ENCODE measurements around the gene BANF2. TPM values are rescaled to one million over a fixed set of nuclear protein-coding genes. Genes with fewer than 3 reads are reported as not detected.

The BANF2 gene
- total and polyA plus RNA-seq, 2 of the 4 experiments (the other 2 are of a cell fraction) = not detected

DNA sequence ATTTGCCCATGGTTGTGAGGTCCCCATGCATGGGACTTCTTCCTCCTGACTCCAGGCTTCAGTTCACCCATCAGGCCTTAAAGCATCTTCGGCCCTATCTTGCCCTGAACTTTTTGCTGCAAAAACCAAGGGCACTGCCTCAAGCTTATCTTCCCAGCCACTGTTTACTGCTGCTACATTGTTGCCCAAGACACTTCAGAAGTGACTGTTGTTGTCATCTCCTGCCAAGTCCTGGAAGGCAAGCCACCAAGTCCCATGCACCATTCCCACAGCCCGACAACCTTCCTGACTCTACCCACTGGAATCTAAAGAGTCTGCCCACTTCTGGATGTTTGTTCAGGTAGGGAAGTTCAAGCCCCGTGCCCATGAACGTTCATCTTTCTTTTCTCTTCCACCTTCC lies 12.4 kb downstream of the BANF2 start:
- CTCF ChIA-PET = interaction anchor here (1.0 kb wide), 1 partner anchor 186 kb away, joined by 3 read pairs; no protein-coding TSS in a partner anchor

More for the DNA sequence above, 12.4 kb downstream of the BANF2 start:
- Histone ChIP-seq H2BK5ac (ENCODE audit: low read depth, low read length, poor library complexity, severe bottlenecking) (peak overlapping the region; percentile 3), H2AK5ac (ENCODE audit: low read depth, low read length) (peak overlapping the region; percentile 68; the same call in 1 of the 2 replicates), H3K4me2 (ENCODE audit: low read depth, low read length) (no peak overlapping the region), H4K8ac (ENCODE audit: low read depth in 2 of 2, low read length in 2 of 2) (peak overlapping the region; percentile 8 to 42; a peak in 1 of 4 replicates), H2AFZ (replicated peaks; ENCODE audit: low read length, poor library complexity) (no peak overlapping the region), H3K27me3 (ENCODE audit: control insufficient read depth, insufficient read depth, low read length) (no peaks in the 10 kb centered on the region), H3K4me3 (ENCODE audit: insufficient read depth, low read depth, low read length) (no peak overlapping the region), H3K4ac (ENCODE audit: low read depth, low read length) (peak overlapping the region; percentile 54), H3K23ac (ENCODE audit: low read depth, low read length) (no peak overlapping the region), H2BK20ac (ENCODE audit: low read depth, low read length) (peak overlapping the region; percentile 82), H2AK9ac (replicated peaks; ENCODE audit: low read depth, low read length, poor library complexity) (no peak overlapping the region), H3K79me1 (ENCODE audit: low read depth in 1 of 2, low read length in 2 of 2) (no peaks in the 10 kb centered on the region), H4K20me1 (ENCODE audit: insufficient read depth, low read length) (no peaks in the 10 kb centered on the region), H3K4me1 (ENCODE audit: control insufficient read depth, insufficient read depth, low read length) (peaks cover 25% of the 10 kb centered on the region), H3K56ac (ENCODE audit: extremely low read depth, insufficient read depth, low read length) (no peak overlapping the region), H4K91ac (ENCODE audit: insufficient read depth, low read depth, low read length) (peak overlapping the region; percentile 60), H3K27ac (ENCODE audit: insufficient read depth, low read length) (no peak overlapping the region), H3K9ac (ENCODE audit: low read depth, low read length) (no peak overlapping the region), H2BK120ac (ENCODE audit: low read depth, low read length) (peak overlapping the region; percentile 50), H3K9me3 (ENCODE audit: control insufficient read depth, insufficient read depth, low read length) (no peaks in the 10 kb centered on the region), H4K5ac (ENCODE audit: low read depth, low read length) (no peak overlapping the region; the same call in 1 of the 2 replicates), H3K9me1 (ENCODE audit: insufficient read depth, low read length) (peaks cover 28% of the 10 kb centered on the region), H3K14ac (replicated peaks; ENCODE audit: low read depth, low read length) (peak overlapping the region; percentile 10), H3K18ac (ENCODE audit: low read depth, low read length) (peak overlapping the region; percentile 25; the same call in 1 of the 2 replicates), H2BK15ac (ENCODE audit: low read depth, low read length) (peak overlapping the region; percentile 19; the same call in 2 of the 3 replicates), H3K36me3 (ENCODE audit: control insufficient read depth, insufficient read depth, low read length) (no peaks in the 10 kb centered on the region)
- in situ Hi-C loops (cut with MboI; ENCODE audit: low sequenced_read_pairs) (no loop called here), intact Hi-C loops (cut with micrococcal nuclease) (no loop called here), dilution Hi-C loops (cut with HindIII; ENCODE audit: low sequenced_read_pairs, unreplicated experiment) (no loop called here)
- no peak for ATAC-seq (ENCODE audit: low read depth)
- TF ChIP-seq USF2 (IDR thresholded peaks at IDR 0.05; ENCODE audit: low read depth, low read length) (no peak), NFE2L2 (IDR thresholded peaks at IDR 0.05; ENCODE audit: low read depth, low read length) (no peak), SMC3 (IDR thresholded peaks at IDR 0.05; ENCODE audit: low read depth, low read length) (no peak), RFX5 (IDR thresholded peaks at IDR 0.05; ENCODE audit: low read depth, low read length) (no peak), MAZ (IDR thresholded peaks at IDR 0.05; ENCODE audit: borderline replicate concordance, low read depth, low read length) (no peak), FOS (IDR thresholded peaks at IDR 0.05; ENCODE audit: low read depth, low read length) (no peak), RCOR1 (IDR thresholded peaks at IDR 0.05; ENCODE audit: insufficient replicate concordance, low read length) (no peak), POLR2A (IDR thresholded peaks at IDR 0.05; ENCODE audit: low read depth, low read length) (no peak), RAD21 (IDR thresholded peaks at IDR 0.05; ENCODE audit: low read length) (no peak), CEBPB (IDR thresholded peaks at IDR 0.05; ENCODE audit: low read depth, low read length) (no peak), CHD1 (IDR thresholded peaks at IDR 0.05; ENCODE audit: low read depth, low read length) (no peak)
- TF ChIP-seq, protein P1, sequence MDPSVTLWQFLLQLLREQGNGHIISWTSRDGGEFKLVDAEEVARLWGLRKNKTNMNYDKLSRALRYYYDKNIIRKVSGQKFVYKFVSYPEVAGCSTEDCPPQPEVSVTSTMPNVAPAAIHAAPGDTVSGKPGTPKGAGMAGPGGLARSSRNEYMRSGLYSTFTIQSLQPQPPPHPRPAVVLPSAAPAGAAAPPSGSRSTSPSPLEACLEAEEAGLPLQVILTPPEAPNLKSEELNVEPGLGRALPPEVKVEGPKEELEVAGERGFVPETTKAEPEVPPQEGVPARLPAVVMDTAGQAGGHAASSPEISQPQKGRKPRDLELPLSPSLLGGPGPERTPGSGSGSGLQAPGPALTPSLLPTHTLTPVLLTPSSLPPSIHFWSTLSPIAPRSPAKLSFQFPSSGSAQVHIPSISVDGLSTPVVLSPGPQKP (IDR thresholded peaks at IDR 0.05; ENCODE audit: borderline replicate concordance, low read depth, low read length) = no peak
- 100% methylated on average over 1 of the region's 4 CpGs; no CpG with 5 or more reads in 1 of the 2 experiments for WGBS, 2 experiments (ENCODE audit: extremely low coverage in 2 of 2, insufficient read length in 1 of 2)
- DNase-seq = no peak
- no TSS peak for BruUV-seq (replicated peaks)
- POLR2A ChIA-PET (ENCODE audit: unreplicated experiment) = no interaction called here

All from IMR-90 (cell line).